ENCODE results near the gene MRPL39.

DNA sequence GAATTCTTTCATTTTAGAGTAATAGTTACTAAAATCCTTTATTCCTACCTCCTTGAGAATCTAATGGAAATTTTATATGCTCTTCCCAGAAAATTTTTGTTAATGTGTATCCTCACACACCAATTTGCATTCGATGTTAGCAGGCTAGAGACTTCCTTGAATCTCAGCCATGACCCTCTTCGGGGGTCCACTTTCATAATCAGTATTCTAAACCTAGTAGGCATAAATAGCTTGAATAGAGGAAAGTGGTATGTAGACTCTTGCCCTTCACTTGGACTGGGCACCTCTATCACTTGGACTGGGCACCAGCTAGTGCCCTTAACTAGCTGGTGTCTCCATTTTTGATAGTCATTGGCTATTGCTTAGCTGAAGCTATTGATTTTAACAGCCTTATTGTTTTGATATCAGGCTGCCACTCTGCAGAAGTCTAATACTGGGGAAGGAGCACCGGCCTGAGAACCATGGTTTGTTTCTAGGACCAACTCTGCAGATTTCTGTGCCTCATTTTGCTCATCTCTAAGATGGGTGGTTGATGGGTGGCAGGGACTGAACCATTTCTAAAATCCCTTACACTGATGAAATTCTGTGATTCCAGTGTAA, 42.8 kb downstream of the MRPL39 start:
- TF ChIP-seq SUZ12 (IDR thresholded peaks at IDR 0.05; ENCODE audit: extremely low read depth, insufficient read depth, insufficient read length): no peak
- TF ChIP-seq YY1 (IDR thresholded peaks at IDR 0.05; ENCODE audit: insufficient read depth, insufficient read length): no peak
- TF ChIP-seq ZNF274 (IDR thresholded peaks at IDR 0.05; ENCODE audit: low read depth, low read length): no peak
